NCI-H510A treated with DMSO at 0.1 percent for 48 hours (cell line): Measurements from ENCODE around the gene PARP2.

Experiments used
- DNase-seq: peaks from one replicate; lab custom pipeline; 2025; lab: John Stamatoyannopoulos, UW

The PARP2 gene

DNA sequence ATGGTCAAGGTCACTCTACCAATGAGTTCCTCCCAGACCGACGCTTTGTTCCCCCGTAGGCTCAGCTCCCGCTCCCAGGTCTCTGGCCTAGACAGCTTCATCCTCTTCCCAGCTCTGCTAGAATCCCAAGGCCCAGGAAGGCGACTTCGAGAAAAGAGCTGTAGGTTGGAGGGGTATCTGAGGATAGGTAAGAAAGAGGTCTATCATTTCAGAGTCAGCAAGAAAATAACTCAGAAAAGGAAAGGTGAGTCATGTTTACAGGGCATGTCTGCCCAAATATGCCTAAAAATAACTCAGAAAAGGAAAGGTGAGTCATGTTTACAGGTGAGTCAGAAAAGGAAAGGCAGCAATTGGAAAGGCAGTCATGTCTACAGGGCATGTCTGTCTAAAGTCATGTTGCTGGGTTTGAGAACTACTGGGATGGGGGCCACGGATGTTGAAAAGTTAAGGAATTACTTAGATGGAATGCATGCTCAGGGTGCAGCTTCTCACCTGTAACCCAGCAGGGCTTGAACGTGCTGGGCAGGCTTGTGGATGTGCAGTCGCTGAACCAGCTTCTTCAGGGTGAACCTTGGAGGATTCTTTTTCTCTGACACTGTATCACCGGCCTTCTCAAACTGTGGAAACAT is 57.6 kb downstream of the PARP2 start:
- no peak for DNase-seq

DNA sequence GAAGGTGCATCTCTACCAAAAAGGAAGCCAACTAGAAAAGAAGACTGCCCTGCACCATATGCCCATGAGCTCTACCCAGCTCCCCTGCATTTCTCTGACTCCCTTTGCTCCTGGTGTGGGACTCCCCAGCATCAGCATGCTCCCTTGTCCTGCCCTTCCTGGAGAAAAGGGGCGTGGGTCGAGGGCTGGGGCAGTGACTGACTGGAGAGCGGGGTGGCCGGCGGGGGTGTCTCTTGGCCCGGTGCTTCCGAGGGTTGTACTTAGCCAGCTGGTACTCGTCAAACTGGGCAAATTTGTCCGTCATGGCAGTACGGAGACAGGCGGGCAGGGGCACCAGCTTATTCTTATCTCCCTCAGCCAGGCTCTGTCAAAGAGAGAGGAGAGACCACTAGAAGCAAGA is 60.1 kb downstream of the PARP2 start:
- DNase-seq = no peak
